ENCODE results near the gene VAC14.
"Not testable (repeated sequence)": the region's sequence is repeated elsewhere in the genome, so short reads cannot be mapped to it uniquely, and the experiment has no call there.

VAC14 gene

GRCh38 chr16:70800781-70801480 is at the start of gene VAC14:
VAC14 (minus strand) TSS chr16:70801158; CDS start chr16:70800900, 258 bp downstream.
- peak; percentile 94 for DNase-seq (ENCODE audit: low spot score)

GRCh38 chr16:70823498-70824118 is 22.6 kb upstream of the VAC14 start:
- not testable (repeated sequence) for DNase-seq (ENCODE audit: low spot score)

GRCh38 chr16:70822734-70823133 is 21.8 kb upstream of the VAC14 start:
- not testable (repeated sequence) for DNase-seq (ENCODE audit: low spot score)

GRCh38 chr16:70818088-70818487 is 17.1 kb upstream of the VAC14 start:
- DNase-seq (ENCODE audit: low spot score): not testable (repeated sequence)

GRCh38 chr16:70809392-70810060 is 8.6 kb upstream of the VAC14 start:
- DNase-seq (ENCODE audit: low spot score): no peak

GRCh38 chr16:70808371-70808770 is 7.4 kb upstream of the VAC14 start:
- no peak for DNase-seq (ENCODE audit: low spot score)

- DNase-seq (ENCODE audit: low spot score): no peak
Observed at GRCh38 chr16:70805787-70806186, 4.8 kb upstream of the VAC14 start.

- DNase-seq (ENCODE audit: low spot score): no peak
Observed at GRCh38 chr16:70805380-70805779, 4.4 kb upstream of the VAC14 start.

- no peak for DNase-seq (ENCODE audit: low spot score)
Observed at GRCh38 chr16:70804734-70805169, 3.8 kb upstream of the VAC14 start.

- no peak for DNase-seq (ENCODE audit: low spot score)
Observed at GRCh38 chr16:70804153-70804733, 3.3 kb upstream of the VAC14 start.

- no peak for DNase-seq (ENCODE audit: low spot score)
Observed at GRCh38 chr16:70803319-70803718, 2.4 kb upstream of the VAC14 start.

- DNase-seq (ENCODE audit: low spot score): no peak
Observed at GRCh38 chr16:70801611-70802010, 653 bp upstream of the VAC14 start.

- no peak for DNase-seq (ENCODE audit: low spot score)
Observed at GRCh38 chr16:70800311-70800710, 647 bp downstream of the VAC14 start.

GRCh38 chr16:70796301-70796700 is 4.7 kb downstream of the VAC14 start:
- DNase-seq (ENCODE audit: low spot score): no peak

GRCh38 chr16:70795296-70795912 is 5.6 kb downstream of the VAC14 start:
- no peak for DNase-seq (ENCODE audit: low spot score)

GRCh38 chr16:70793851-70794502 is 7.0 kb downstream of the VAC14 start:
- DNase-seq (ENCODE audit: low spot score): no peak

- DNase-seq (ENCODE audit: low spot score): no peak
Observed at GRCh38 chr16:70790815-70791214, 10.1 kb downstream of the VAC14 start.

GRCh38 chr16:70789595-70790447 is 11.1 kb downstream of the VAC14 start:
- no peak for DNase-seq (ENCODE audit: low spot score)

- no peak for DNase-seq (ENCODE audit: low spot score)
Observed at GRCh38 chr16:70788668-70789594, 12.0 kb downstream of the VAC14 start.

Data from Ammon's horn (tissue), 1 donor.